Stimulated activated CD4-positive, alpha-beta T cell treated with anti-CD3 and anti-CD28 coated beads, Interleukin-15, amount 100 ng/mL, for 24 hours (primary cell): Measurements from ENCODE around the gene ETNK2.

Experiments
- DNase-seq: peaks from one replicate; pipeline ENCODE4 v3.0.0-alpha.2; 2020

The ETNK2 gene

DNA sequence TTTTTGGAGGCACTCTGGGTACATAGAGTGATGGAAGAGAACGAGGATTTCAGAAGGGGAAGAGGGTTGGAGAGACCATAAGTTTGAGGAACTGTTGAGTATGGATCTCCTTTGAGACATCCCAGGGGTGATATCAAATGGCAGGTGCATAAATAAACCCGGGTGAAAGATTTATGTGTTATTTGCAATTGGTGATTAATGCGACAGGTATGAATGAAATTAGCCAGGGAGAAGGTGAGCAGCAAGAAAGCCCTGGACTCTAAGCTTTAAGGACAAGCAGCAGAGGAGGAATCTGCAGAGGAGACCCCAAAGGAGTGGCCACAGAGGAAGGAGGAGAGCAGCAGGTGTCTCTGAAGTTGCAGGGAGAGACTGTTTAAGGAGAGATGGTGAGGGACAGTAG, 23.1 kb upstream of the ETNK2 start:
- no peak for DNase-seq

DNA sequence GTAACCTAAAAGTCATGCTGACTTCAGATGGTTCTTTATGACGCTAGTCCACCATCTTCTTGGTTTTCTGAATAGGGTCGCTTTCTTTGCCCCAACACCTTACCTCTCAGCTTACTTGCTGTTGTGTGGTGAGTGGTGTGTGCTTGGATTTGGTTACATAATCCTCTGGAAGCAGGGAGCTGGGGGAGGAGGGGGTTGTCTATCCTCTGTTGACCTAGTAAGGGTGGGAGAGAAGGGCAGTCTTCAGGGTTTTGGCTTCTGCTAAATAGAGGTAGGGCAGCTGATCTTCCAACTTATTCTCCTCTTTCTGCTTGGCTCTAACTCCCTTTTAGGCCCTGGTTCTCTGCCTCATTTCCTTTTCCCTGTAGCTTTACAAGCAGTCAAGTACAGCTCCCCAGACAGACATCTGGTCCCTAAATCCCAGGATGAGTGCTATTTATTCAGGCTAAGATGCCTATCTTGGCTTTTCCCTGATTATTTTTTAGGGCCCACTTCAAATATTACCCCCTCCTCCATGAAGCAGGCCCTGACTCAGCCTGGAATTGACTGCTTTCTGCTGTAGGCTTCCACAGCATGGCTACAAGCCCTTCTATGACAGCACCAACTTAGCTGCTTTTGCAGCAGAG, 20.7 kb upstream of the ETNK2 start:
- DNase-seq = no peak

DNA sequence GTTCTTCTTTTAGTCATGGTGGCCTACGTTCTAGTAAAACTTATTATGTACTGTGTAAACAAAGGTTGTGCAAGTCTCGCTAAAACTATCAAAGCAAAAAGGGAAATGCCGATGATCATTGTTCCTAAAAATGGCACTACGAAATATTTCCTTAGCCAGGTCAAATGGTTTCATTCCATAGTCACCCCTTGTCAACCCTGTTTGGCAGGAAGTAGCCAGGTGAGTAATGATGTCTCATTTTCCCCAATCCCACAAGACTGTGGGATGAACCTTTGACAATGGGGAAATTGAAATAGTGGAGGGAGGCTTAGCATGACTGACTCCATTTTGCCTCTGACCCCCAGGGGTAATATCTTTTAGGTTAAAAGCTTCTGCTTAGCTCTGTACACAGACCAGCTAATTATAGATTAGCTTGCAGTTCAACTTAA, 19.9 kb upstream of the ETNK2 start:
- no peak for DNase-seq

DNA sequence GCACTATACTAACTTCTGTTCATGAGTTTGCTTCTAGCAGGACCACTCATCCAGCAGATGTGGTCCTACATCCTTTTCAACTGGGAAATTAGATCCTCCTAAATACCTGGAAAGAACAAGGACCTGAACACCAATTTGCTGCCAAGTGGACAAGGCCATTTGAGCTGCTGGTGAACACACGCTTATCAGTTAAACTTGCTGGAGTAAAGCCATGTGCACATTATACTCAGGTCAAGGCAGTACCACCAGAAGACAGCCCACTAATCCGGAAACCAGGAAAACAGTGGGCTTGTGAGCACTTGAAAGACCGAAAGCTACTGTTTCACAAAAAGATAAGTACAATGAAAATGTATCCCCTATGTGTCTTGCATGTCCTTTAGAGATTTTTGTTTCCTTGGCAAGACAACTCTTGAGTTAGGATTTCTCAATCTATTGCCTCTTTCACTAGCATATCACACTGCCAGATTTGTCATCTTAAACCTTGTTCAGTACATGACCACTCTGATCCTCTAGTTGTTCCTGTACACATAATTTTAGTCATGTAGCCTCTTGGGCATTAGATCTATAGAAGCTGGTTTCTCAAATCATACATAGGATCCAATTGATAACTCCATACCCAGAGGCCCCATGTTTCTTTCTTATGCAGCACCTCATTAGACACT, 18.8 kb upstream of the ETNK2 start:
- DNase-seq = no peak

DNA sequence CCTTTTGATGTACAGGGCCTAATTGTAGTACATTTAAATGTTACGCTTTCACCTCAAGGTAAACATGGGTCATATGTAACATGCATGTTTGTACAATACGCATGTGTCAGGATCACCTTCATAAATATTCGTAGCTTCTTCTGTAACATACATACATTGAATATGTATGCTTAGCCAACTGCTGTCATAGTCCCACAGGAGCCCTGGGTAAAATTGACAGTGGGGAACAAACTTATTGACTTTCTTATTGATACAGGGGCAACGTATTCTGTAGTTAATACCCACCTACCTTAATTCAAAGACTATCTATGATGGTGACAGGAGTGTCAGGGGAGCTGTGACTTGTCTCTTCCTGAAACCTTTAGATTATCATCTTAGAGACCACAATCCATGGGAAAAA, 18.0 kb upstream of the ETNK2 start:
- no peak for DNase-seq

DNA sequence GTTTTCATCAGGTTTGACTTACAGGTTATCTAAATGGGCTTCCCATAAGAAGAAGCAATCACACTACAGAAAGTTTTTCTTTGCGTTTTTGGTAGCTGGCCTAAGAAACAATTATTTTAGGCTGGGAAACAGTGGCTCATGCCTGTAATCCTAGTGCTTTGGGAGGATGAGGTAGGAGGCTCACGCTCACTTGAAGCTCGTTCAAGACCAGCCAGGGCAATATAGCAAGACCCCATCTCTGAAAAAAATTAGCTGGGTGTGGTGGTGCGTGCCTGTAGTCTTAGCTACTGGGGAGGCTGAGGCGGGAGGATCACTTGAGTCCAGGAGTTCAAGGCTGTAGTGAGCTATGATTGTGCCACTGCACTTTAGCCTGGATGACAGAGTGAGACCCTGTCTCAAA, 15.9 kb upstream of the ETNK2 start:
- no peak for DNase-seq

DNA sequence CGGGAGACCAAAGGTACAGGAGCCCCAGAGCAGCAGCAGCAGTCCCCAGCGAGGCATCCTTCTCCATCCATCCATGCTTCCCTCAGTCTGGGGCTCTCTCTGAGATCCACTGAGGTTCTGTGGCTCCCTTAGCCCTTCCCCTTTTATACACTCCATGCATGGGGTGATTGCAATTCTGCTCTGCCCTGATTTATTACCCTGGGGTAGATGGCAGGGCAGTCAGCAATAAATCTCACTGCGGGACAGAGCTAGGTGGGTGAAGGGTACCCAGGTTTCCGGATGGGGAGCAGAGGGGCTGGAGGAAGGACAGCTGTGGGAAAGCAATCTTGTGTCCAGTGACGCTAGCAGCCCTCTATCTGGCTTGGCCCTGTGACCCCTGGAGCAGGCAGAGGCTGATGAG, 14.4 kb upstream of the ETNK2 start, which contains the start of gene REN:
REN (minus strand) TSS at position 119 of the 400 bp plus-strand sequence; CDS start at position 75, 44 bp downstream.
- DNase-seq = no peak

DNA sequence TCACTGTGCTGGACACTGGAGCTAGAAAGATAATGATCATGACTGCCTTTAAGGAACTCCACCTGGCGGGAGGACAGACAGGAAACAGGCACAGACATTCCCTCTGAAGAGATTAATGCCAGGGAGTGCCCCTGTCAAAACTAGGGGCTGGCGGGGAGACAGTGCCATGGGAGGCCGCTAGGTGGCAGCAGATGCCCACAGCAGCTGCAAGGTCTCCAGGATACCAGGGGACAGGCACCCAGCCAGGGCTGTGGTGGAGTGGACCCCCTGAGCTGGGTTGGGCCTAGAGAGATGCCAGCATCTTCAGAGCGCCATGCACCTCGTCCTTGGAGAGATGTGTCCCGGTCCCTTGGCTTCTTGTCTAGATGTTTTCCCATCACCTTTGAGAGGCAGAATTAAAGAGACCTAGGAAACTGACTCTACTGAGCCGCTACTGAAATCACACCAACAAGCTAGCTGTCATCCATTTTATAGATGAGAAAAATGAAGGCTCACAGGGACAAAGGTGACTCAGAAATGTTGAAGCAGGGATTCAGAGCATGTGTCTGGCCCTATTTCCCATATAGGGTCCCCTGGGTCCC, 10.7 kb upstream of the ETNK2 start:
- DNase-seq = peak; percentile 82

DNA sequence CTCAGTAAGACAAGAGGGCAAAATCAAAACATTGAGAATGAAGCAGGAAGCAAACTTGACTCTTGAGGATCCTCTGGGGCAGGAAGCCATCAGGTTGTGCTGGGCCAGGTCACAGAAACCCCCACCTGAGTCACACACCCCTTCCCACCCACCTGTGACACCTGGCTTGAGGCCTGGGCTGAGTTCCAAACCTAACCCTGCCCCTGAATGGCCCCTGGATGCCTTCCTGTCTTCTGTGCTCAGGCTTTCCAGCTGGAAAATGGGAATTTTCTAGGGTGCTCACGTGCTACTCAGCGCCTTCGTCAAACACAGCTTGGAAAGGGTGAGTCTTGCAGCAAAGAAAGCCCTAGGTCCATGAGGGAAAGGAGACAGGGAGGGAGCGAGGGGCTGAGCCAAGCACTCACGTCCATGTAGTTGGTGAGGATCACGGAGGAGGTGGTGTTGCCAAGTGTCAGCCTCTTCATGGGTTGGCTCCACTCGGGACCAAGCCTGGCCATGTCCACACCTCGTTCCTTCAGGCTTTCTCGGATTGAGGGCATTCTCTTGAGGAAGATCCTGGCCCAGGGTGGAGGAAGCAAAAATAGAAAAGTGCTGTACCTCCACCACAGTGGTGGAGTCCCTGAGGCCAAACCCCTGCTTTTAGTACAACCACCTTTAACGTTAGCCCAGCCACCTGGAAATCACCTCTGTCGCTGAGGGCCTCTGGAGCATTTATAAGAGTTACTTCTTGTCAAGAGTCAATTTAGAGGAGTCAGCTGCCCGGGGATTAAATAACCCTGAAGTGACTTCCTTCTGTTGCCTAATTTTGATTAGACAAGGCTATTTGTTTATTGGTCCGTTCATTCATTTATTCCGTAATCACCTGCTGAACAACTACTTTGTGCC, 10.0 kb upstream of the ETNK2 start:
- DNase-seq = no peak

DNA sequence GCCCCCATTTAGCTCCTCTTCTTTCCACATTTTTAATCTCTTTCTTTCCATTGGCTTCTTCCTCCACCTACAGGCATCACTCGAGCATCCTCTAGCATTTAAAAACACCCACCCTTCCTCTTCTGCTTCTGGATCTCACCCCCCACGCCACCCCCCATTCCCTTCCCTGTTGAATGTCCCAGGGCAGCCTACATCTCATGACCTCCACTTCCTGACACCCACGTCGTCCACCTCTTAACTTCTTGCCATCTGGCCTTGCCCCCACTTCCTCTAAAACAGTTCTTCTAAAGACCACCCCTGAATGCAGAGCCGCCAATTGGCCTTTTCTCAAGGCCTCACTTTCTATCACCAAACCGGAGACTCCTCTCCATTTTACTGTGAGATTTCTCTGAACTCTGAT, 6.1 kb upstream of the ETNK2 start:
- no peak for DNase-seq

DNA sequence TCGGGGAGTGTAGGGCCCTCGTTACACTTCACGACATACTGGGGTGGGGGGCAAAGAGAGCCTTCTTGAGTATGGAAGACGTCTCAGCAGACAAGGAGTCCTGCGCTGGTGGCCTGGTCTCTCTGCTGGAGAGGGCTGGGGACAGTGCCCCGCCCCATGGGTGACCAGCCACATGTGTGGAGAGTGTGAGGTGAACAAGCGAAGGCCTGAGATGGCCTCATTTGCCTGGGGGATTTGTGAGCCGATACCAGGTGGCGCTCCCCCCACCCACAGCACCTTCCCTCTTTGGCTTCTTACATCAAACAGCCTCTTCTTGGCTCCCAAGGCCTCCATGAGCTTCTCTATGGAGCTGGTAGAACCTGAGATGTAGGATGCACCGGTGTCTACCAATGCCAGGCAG, 4.0 kb upstream of the ETNK2 start:
- DNase-seq = no peak

DNA sequence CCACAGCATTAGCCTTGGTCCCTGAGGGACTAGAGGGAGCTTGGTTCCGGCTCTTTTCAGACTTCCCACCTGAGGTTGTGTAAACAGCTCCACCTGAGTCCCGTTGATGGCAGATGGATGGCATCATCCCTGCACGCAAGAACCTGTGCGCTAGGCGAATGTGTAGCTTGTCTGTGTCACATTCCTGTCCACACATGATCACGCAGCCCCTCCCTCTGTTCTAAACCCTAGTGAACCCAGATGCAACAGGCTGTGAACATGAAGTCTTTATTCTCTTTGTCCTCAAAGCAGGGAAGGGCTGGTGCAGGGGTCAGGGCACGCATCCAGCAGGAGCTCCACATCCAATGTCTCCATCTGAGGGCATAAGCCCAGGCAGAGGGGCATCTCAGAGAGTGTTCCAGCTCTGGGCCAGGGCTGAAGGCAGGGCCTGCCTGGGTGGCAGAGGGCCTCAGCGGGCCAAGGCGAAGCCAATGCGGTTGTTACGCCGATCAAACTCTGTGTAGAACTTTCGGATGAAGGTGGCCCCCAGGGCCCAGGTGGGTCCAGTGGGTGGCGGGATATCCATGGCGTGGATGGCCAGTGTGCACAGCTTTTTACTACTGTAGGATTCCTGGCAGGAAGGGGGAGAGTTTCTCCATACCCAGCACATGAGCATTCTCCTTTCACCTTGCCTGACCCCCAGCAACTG, 2.9 kb upstream of the ETNK2 start:
- DNase-seq = no peak

DNA sequence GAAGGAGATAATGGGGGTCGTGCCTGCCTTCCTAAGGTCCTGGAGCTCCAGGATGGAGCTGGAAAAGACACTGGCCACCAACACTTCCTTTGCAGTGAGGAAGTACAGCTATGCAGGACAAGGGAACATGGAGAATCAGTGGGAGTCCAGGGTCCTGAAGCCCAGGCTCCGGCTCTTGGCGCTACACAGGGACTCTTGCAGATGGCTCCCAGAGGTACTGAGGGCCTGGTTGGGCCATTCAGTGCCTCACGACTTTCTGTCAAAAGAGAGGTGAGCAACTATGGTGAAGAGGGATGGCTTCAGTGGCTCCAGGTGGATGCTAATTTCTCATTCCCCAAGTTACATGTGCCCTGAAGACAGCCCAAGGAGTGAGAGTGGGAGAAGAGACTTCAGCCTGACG, 1.8 kb upstream of the ETNK2 start:
- no peak for DNase-seq

DNA sequence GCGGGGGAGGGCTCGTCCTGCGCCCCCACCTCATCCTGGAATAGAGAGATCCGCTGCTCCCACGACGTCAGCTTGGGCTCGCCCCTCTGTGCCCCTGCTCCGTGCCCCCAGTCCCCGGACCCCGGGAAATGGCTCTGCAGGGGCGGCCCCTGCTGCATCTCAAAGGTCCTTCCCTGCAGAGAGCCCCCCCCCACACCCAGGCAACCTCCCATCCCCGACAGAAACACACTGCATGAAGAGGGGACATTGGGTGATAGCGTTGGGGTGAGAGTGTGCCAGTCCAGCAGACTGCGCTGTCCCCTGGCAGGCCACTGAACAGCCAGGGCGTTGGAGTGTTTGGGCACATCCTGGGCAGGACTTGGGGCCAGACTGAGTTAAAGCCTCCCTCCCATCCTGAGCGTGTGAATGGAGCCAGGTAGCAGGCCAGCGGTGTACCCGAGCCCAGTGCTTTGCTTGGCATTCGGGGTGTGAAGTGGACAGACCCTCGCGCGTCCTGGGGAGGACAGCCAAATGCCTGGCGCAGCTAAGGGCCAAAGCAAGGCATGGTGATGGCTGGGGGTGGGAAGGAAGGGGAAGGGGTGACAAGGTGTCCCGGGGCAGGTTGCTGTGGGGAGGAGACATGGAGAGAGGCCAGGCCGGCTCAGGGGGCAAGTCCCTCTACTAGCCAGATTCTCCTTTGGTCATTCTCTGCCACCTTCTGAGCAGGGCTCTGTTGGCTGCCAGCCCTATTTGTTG, 633 bp upstream of the ETNK2 start:
- no peak for DNase-seq

DNA sequence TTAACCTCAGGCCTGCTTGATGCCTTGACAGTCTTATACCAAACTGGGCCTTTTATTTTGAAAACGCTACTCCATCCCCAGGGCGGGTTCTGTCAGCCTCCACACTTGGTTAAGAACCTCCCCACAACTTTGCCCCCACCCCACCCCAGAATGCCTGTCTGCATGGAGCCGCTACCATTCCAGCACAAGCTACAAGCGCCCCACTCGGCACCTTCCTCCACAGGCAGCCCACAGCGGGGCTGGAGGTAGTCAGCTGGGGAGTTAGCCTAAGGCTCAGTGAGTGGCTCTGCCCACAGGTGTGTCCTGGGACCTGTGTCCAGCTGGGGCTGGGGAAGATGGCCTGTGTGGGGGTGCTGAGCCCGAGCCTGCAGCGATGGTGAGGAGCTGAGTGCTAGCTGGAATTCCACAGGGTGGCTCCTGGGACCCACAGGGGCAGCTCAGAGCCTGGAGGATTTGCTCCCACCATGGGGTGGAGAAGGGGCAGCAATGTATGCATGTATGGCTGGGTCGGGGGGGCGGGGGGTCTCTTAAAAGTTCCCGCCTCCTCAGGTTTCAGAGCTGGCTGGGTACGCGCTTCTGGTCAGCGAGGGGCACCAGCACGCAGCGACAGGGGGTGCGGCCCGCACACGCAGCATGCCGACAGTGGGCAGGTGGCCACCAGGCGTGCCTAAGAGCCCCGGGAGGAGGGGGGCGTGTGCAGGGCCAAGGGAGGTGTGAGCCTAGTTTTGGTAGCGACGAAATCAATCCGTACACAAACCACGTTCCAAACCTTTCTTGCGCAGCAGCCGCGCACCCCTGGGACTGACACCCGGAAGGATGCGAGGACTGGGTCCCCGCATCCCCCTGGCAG, 917 bp downstream of the ETNK2 start:
- DNase-seq = peak; percentile 23

DNA sequence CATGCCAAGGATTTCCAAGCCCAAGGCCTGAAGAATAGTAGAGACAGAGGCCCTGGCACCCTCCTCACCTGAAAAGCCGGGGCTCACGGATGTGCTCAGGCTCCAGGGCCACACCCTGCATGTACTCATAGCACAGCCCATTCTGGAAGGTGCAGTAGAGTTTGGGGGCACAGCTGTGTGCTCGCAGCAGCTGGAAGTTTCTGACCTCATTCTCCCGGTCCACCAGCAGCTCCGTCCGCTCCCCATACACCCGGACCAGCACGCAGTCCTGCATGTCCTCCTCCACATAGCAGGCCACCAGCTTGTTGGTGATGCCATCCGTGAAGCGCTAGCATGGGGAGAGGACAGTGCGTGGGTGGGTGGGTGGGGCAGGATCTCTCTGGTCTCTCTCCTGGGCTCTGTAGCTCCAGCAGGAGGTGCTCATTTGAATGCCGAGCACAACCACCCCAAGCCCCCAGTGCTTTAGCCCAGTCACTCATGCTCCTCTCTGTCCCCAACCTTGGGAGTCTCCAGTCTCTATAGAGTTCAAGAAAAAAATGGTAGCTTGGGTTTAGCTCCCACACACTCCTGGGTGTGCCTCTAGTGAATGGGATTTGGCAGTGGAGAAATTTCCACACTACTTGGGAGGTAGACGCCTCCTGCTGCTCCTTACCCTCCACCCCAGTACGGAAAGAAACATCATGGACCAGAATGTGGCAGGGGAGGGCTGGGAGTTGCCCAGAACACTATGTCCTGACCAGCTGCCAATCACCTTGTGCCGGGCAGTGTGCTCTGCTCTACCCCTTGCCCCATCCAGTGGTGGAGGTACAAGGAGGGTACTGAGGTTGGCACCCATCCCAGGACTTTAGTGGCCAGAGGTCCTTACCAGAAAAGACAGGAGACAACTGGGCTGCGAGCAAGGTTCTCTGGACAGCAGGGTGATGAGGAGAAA, 1.9 kb downstream of the ETNK2 start:
- DNase-seq = no peak

DNA sequence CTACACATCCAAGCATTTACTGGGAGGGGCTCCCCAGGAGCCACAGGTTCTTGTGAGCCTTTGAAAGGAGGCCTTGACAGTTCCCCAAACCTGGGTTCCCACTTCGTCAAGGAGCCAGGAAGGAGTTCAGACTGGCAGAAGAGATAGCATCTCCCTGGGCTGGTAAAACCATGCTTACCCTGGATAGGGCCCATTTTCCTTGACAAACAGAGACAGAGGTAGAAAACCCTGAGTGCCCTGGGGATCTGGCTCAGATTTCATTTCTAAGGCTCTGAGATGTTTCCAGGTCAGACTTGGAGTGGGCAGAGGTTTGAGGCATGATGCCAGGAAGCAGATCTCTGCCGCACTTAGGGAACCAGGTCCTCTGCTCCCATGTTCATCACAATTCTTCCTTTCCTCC, 2.7 kb downstream of the ETNK2 start:
- DNase-seq = no peak

DNA sequence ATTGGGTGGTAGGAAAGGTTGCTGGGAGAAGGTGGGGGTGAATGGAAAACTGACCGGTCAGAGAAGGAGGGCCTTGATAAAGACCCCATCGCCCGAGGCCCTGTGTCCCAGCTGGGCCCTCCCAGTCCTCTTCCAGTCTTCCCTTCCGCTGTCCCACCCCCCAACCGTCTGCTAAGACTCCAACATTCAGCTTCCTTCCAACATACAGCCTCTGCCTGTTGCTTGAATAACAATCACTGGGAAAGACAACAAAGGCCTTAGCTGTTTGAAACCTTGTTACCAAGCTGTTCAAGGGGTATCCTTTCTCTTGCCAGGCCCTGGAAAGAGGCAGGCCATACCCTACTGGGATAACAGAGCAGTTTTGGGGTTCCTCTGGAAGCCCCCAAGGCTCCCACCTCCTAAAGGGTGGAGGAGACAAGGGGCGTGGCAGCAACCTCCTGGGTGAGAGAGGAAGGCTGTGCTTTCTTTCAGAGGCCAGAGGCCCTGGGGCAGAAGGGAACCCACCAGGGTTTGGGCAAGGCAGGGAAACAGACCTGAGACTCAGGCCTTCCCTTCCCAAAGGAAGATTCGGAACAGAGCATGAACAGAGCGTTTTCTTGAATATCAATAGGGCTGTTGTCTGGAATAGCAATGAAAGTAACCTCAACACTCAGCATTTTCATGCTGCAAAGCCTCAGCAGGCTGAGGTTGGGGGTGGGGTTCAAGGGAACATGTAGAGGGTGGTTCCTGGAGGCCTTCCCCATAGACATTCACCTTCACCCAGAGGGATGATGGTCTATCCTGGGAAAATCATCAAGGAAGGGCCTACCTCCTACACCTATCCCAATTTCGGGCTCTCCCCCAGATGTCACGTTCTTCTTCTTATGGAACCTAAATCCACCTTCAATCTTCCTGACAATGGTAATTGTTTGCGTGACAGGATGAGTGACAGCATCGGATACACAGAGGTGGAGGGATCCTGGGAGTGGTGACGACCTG, 4.1 kb downstream of the ETNK2 start:
- DNase-seq = no peak

DNA sequence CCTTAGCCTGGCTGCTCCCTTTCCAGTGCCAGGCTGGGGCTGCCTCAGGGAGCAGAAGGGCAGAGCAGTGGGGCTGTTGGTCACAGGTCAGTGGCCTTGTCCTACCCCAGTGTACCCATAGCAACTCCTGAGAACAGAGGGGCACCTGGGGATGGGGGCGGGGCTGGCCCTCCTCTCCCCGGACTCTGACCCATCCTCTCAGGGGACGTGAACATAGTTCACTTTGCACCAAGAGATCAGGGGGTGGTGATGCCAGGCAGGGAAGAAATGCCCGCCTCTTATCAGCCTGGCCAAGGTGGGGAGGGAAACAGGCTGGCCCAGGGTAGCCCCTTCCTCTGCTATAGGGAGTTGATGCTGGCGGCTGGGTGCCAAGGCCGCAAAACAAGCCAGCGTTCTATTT, 4.9 kb downstream of the ETNK2 start:
- DNase-seq = no peak
